Neural cell (in vitro differentiated cells): ENCODE results near the gene ATP7B. TPM values are rescaled to one million over a fixed set of nuclear protein-coding genes. Genes with fewer than 3 reads are reported as not detected.
"Not testable (repeated sequence)": the region's sequence is repeated elsewhere in the genome, so short reads cannot be mapped to it uniquely, and the experiment has no call there.

Experiments used
- H2AFZ ChIP-seq: fragments of 200-600, 300-800 bp; sonication (generic), shearing (Covaris generic); 2 replicates; pipeline ENCODE4 v1.6.0; 2014; ENCODE audit warnings: low read depth, mild to moderate bottlenecking, antibody characterized with exemption, low read length, moderate library complexity
- H3F3A ChIP-seq: fragments of 200-600 bp; shearing (Covaris generic); 2 replicates; pipeline ENCODE4 v1.6.1; 2016; ENCODE audit warnings: mild to moderate bottlenecking, moderate library complexity, mixed read lengths, antibody characterized with exemption, low read length; ENCODE audit not compliant: insufficient read depth, poor library complexity, severe bottlenecking
- H3K27ac ChIP-seq: fragments of 200-600, 300-800 bp; sonication (generic), shearing (Covaris generic); 2 replicates; pipeline ENCODE4 v1.5.1; 2014; ENCODE audit warnings: mild to moderate bottlenecking, low read length, moderate library complexity
- H3K27me3 ChIP-seq: fragments of 300-800, 200-600 bp; sonication (generic), shearing (Covaris generic); 2 replicates; pipeline ENCODE4 v1.6.0; 2014; ENCODE audit warnings: mild to moderate bottlenecking, low read depth, low read length, moderate library complexity; ENCODE audit not compliant: insufficient read depth
- H3K36me3 ChIP-seq: fragments of 300-800, 200-600 bp; sonication (generic), shearing (Covaris generic); 2 replicates; pipeline ENCODE4 v1.5.1; 2014; ENCODE audit warnings: mild to moderate bottlenecking, antibody characterized with exemption, low read length, moderate library complexity; ENCODE audit not compliant: insufficient read depth
- H3K4me2 ChIP-seq: fragments of 300-800, 200-600 bp; sonication (generic), shearing (Covaris generic); 2 replicates; pipeline ENCODE4 v1.6.0; 2014; ENCODE audit warnings: mild to moderate bottlenecking, low read length
- H3K4me3 ChIP-seq: fragments of 300-800, 200-600 bp; sonication (generic), shearing (Covaris generic); 2 replicates; pipeline ENCODE4 v1.5.1; 2014; ENCODE audit warnings: mild to moderate bottlenecking, low read length, moderate library complexity
- H3K79me2 ChIP-seq: fragments of 200-600 bp; shearing (Covaris generic); replicated peaks from 2 replicates; pipeline ENCODE4 v1.6.0; 2014; ENCODE audit warnings: mild to moderate bottlenecking, low read length, moderate library complexity; ENCODE audit not compliant: insufficient read depth
- H3K9ac ChIP-seq: fragments of 300-800, 200-600 bp; sonication (generic), shearing (Covaris generic); 2 replicates; pipeline ENCODE4 v1.6.1; 2016; ENCODE audit warnings: mild to moderate bottlenecking, low read length, mixed read lengths
- H3K9me2 ChIP-seq: fragments of 200-600 bp; shearing (Covaris generic); 2 replicates; pipeline ENCODE4 v1.6.1; 2016; ENCODE audit warnings: mild to moderate bottlenecking, low read length, mixed read lengths; ENCODE audit not compliant: insufficient read depth
- H3K9me3 ChIP-seq: fragments of 200-600, 300-800 bp; sonication (generic), shearing (Covaris generic); 2 replicates; pipeline ENCODE4 v1.6.1; 2016; ENCODE audit warnings: mild to moderate bottlenecking, mixed run types, low read length, moderate library complexity, mixed read lengths
- H4K20me1 ChIP-seq: fragments of 200-600 bp; shearing (Covaris generic); 2 replicates; pipeline ENCODE4 v1.6.1; 2016; ENCODE audit warnings: mild to moderate bottlenecking, mixed run types; ENCODE audit not compliant: insufficient read depth
- EP300 ChIP-seq: fragments of 450-650 bp; conservative IDR thresholded peaks from 2 replicates; pipeline ENCODE4 v1.6.1; 2014; ENCODE audit warnings: antibody characterized with exemption, mild to moderate bottlenecking, moderate library complexity; ENCODE audit not compliant: poor library complexity, severe bottlenecking
- EZH2 ChIP-seq: fragments of 200-600, 300-800 bp; shearing (Covaris generic), sonication (generic); IDR thresholded peaks from 2 replicates; pipeline ENCODE4 v1.6.1; 2014; ENCODE audit warnings: antibody characterized with exemption, low read length, borderline replicate concordance, mild to moderate bottlenecking; ENCODE audit not compliant: insufficient read depth, poor library complexity, severe bottlenecking
- POLR2AphosphoS5 ChIP-seq: IDR thresholded peaks from 2 replicates; pipeline ENCODE4 v1.6.1; 2012
- RAD21 ChIP-seq: fragments of 450-650 bp; conservative IDR thresholded peaks from 2 replicates; pipeline ENCODE4 v1.6.1; 2014; ENCODE audit warnings: antibody characterized with exemption, mild to moderate bottlenecking, moderate library complexity
- REST ChIP-seq: IDR thresholded peaks from 2 replicates; pipeline ENCODE4 v1.6.1; 2012; ENCODE audit warnings: borderline replicate concordance
- SMC3 ChIP-seq: fragments of 450-650 bp; conservative IDR thresholded peaks from 2 replicates; pipeline ENCODE4 v1.6.1; 2014; ENCODE audit warnings: antibody characterized with exemption, mild to moderate bottlenecking, moderate library complexity; ENCODE audit not compliant: poor library complexity
- TAF1 ChIP-seq: IDR thresholded peaks from 2 replicates; pipeline ENCODE4 v1.6.1; 2012; ENCODE audit warnings: low read depth
- polyA plus RNA-seq: library from polyadenylated mRNA; depleted of rRNA; stranded (reverse); fragments of >200 nt; gene quantifications from 2 replicates; pipeline ENCODE4 v1.2.3, GENCODE V29; 2014

Gene ATP7B
- polyA plus RNA-seq, 1 donor from 2014 or later: 6.3 TPM

GRCh38 chr13:51993713-51994112 lies 17.5 kb downstream of the ATP7B start:
- Histone ChIP-seq H3K79me2 (peaks cover 3% of the 10 kb centered on the region), H4K20me1 (no peaks in the 10 kb centered on the region), H3K4me2 (no peak overlapping the region), H3F3A (no peaks in the 10 kb centered on the region), H3K27me3 (no peaks in the 10 kb centered on the region), H2AFZ (no peak overlapping the region), H3K4me3 (no peak overlapping the region), H3K36me3 (no peaks in the 10 kb centered on the region), H3K9ac (no peak overlapping the region), H3K9me3 (no peaks in the 10 kb centered on the region), H3K9me2 (no peaks in the 10 kb centered on the region), H3K27ac (no peak overlapping the region)
- TF ChIP-seq POLR2AphosphoS5 (no peak), EZH2 (no peak)

- Histone ChIP-seq H3F3A (no peaks in the 10 kb centered on the region), H3K9ac (no peak overlapping the region), H3K36me3 (no peaks in the 10 kb centered on the region), H3K9me2 (no peaks in the 10 kb centered on the region), H3K9me3 (no peaks in the 10 kb centered on the region), H3K4me3 (no peak overlapping the region), H3K4me2 (no peak overlapping the region), H4K20me1 (no peaks in the 10 kb centered on the region), H3K27me3 (no peaks in the 10 kb centered on the region), H2AFZ (no peak overlapping the region), H3K79me2 (no peaks in the 10 kb centered on the region), H3K27ac (no peak overlapping the region)
- TF ChIP-seq POLR2AphosphoS5: no peak
- no peak for TF ChIP-seq TAF1
- TF ChIP-seq EZH2: no peak
- TF ChIP-seq SMC3: no peak
- no peak for TF ChIP-seq EP300
- no peak for TF ChIP-seq RAD21
- TF ChIP-seq REST: no peak
Observed at GRCh38 chr13:51988988-51989618, 22.1 kb downstream of the ATP7B start.

GRCh38 chr13:51984904-51985303 lies 26.3 kb downstream of the ATP7B start:
- not testable (repeated sequence) for H3K4me2 ChIP-seq, H3K9me2 ChIP-seq, H3K9me3 ChIP-seq, H3F3A ChIP-seq, H3K36me3 ChIP-seq, H4K20me1 ChIP-seq, H3K9ac ChIP-seq, H2AFZ ChIP-seq, H3K79me2 ChIP-seq, H3K27ac ChIP-seq, H3K4me3 ChIP-seq, H3K27me3 ChIP-seq

GRCh38 chr13:51983292-51983691 lies 28.0 kb downstream of the ATP7B start:
- H3K9me3 ChIP-seq, H2AFZ ChIP-seq, H3K27me3 ChIP-seq, H3K36me3 ChIP-seq, H4K20me1 ChIP-seq, H3F3A ChIP-seq, H3K9ac ChIP-seq, H3K27ac ChIP-seq, H3K9me2 ChIP-seq, H3K4me3 ChIP-seq, H3K4me2 ChIP-seq, H3K79me2 ChIP-seq: not testable (repeated sequence)
